Type B pancreatic cell (in vitro differentiated cells): ENCODE data around the gene ARHGEF7. TPM values are rescaled to one million over a fixed set of nuclear protein-coding genes. Genes with fewer than 3 reads are reported as not detected.

ENCODE experiments used
- DNase-seq: peaks from one replicate; pipeline ENCODE4 v3.0.0; 2021; ENCODE audit warnings: mixed read lengths; ENCODE audit not compliant: unreplicated experiment; ENCODE audit errors: extremely low spot score
- H3K27ac Mint-ChIP-seq: 2 replicates; pipeline ENCODE4 v1.8.0; 2021; ENCODE audit warnings: mild to moderate bottlenecking, mixed read lengths
- H3K27me3 Mint-ChIP-seq: 2 replicates; pipeline ENCODE4 v1.8.0; 2021; ENCODE audit warnings: mixed read lengths
- H3K36me3 Mint-ChIP-seq: 2 replicates; pipeline ENCODE4 v1.8.0; 2021; ENCODE audit warnings: mixed read lengths
- H3K4me1 Mint-ChIP-seq: one replicate; pipeline ENCODE4 v1.8.0; 2021; ENCODE audit warnings: mixed read lengths; ENCODE audit not compliant: unreplicated experiment
- H3K4me3 Mint-ChIP-seq: 2 replicates; pipeline ENCODE4 v1.8.0; 2021; ENCODE audit warnings: mild to moderate bottlenecking, mixed read lengths
- H3K9me3 Mint-ChIP-seq: 2 replicates; pipeline ENCODE4 v1.8.0; 2021; ENCODE audit warnings: mixed read lengths
- total RNA-seq: library from RNA; stranded (reverse); gene quantifications from 2 replicates; pipeline ENCODE4 v1.2.1, GENCODE V29; 2021; ENCODE audit warnings: low replicate concordance
- TF ChIP-seq, protein P1 (sequence below): fragments of 200-600 bp; sonication (generic); conservative IDR thresholded peaks from 2 replicates; pipeline ENCODE4 v1.5.0; 2021; ENCODE audit warnings: antibody characterized with exemption, mild to moderate bottlenecking

The ARHGEF7 gene
- total RNA-seq, 1 donor from 2014 or later: 103 TPM

DNA sequence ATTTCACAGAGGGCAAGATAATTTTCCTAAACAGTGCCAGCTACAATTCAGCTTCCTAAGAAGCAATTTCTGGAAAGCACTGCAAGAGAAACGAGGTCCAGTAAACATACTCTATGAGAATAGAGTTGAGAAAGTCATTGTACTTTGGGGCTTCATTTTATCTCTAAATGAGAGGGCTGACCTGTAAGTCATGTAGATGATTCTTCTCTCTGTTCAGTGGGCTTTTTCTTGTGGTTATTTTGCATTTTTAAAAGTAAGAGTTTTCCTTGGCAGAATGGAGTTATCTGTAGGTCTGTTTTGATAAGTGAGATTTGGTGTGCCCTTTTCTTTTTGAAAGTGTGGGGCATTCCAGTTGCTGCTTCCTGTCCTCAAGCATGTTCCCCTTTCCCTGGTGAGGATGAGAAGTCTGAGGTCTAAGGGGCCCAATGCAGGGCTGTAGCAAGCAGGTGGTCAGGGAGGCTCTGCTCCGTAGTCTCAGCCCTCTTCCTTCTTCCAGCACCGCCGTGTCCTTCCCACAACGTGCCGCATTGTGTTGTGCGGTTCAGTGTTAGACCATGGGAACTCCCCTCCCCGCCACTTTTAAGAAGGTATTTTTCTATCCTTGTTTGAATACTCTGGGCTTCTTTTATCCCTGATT lies 86.3 kb downstream of the ARHGEF7 start:
- Mint-ChIP-seq H3K27me3 (no peaks in the 10 kb centered on the region), H3K27ac (peak overlapping the region; percentile 92), H3K4me1 (peaks cover 63% of the 10 kb centered on the region), H3K36me3 (peaks cover 33% of the 10 kb centered on the region), H3K4me3 (no peak overlapping the region), H3K9me3 (peaks cover 4% of the 10 kb centered on the region)
- TF ChIP-seq, protein P1, sequence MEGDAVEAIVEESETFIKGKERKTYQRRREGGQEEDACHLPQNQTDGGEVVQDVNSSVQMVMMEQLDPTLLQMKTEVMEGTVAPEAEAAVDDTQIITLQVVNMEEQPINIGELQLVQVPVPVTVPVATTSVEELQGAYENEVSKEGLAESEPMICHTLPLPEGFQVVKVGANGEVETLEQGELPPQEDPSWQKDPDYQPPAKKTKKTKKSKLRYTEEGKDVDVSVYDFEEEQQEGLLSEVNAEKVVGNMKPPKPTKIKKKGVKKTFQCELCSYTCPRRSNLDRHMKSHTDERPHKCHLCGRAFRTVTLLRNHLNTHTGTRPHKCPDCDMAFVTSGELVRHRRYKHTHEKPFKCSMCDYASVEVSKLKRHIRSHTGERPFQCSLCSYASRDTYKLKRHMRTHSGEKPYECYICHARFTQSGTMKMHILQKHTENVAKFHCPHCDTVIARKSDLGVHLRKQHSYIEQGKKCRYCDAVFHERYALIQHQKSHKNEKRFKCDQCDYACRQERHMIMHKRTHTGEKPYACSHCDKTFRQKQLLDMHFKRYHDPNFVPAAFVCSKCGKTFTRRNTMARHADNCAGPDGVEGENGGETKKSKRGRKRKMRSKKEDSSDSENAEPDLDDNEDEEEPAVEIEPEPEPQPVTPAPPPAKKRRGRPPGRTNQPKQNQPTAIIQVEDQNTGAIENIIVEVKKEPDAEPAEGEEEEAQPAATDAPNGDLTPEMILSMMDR: no peak
- DNase-seq: no peak

DNA sequence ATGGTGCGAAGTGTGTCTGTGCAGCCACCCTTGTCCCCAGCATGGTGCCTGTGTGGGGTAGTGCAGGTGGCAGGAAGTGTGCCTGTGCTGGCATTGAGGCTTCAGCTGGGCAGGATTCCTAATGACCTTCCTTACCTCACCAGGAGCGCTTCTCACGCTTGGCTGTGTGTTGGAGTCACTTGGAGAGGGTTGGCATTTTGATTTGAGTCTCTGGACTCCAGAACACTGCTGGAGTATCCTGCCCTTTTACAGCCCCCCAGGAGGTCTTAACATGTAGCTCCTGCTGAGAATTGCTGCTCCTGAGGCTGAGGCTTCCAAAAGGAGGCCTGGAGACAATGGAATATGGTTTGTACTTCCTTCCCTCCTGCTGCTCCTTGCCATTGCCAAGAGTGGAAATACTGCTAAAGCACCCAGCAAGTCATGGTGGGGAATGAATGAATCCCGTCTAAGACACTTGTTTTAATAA lies 87.1 kb downstream of the ARHGEF7 start:
- TF ChIP-seq, protein P1: no peak
- H3K36me3 Mint-ChIP-seq: peaks cover 26% of the 10 kb centered on the region
- peaks cover 4% of the 10 kb centered on the region for H3K9me3 Mint-ChIP-seq
- H3K4me3 Mint-ChIP-seq: peak overlapping the region; percentile 78
- no peaks in the 10 kb centered on the region for H3K27me3 Mint-ChIP-seq
- H3K4me1 Mint-ChIP-seq: peaks cover 63% of the 10 kb centered on the region
- DNase-seq: no peak
- H3K27ac Mint-ChIP-seq: peak overlapping the region; percentile 92

DNA sequence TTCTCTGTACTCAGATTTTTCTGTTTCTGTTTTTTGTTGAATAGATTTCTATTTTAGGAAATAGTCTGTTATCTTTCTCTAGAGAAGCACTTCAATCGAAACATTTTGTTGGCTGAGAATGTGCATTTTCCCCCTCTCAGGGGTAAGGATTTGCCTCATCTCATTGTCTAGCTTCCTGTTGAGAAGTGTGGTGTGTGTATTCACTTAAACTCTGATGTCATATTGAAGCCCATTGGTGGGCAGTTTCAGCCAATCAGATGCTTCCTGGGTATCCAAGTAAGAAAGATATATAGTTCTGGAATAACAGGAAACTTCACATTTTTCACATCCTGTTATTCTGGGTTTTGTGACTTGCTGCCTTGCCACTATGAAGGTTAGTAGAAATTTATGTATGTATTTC lies 87.6 kb downstream of the ARHGEF7 start:
- H3K9me3 Mint-ChIP-seq: peaks cover 4% of the 10 kb centered on the region
- H3K36me3 Mint-ChIP-seq: peaks cover 20% of the 10 kb centered on the region
- TF ChIP-seq, protein P1: no peak
- no peak for DNase-seq
- peaks cover 63% of the 10 kb centered on the region for H3K4me1 Mint-ChIP-seq
- peak overlapping the region; percentile 78 for H3K4me3 Mint-ChIP-seq
- H3K27me3 Mint-ChIP-seq: no peaks in the 10 kb centered on the region
- H3K27ac Mint-ChIP-seq: peak overlapping the region; percentile 92

DNA sequence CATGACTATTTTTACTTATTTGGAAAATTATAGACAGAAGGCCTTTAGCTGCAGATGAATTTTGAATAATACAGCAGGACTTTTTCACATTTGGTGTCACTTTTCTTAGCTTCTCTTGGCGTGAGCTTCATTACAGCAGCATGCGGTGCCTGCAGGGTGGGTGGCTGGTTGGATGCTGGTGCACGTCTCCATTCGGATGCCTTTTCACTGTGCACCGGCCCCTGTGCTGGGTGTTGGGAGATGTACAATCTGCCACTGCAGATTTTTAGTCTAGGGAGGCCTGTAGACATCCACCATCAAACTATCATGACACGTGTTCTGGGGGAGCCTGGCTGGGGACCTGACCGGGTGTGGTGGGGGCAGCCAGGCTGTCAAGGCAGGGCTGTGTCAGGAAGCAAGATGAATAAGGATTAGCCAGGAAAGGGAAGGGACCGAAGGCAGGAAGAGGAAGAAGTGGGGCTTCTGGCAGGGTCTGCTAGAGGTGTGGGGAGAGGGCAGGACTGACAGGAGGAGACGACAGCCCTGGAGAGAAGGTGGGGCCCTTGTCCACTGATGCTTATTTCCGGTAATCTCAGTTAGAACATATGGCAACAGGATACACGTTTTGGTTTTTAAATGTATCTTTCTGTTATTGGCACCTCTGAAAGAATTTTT lies 88.8 kb downstream of the ARHGEF7 start:
- H3K4me3 Mint-ChIP-seq: peak overlapping the region; percentile 86
- no peak for DNase-seq
- peaks cover 4% of the 10 kb centered on the region for H3K9me3 Mint-ChIP-seq
- TF ChIP-seq, protein P1: no peak
- H3K36me3 Mint-ChIP-seq: peaks cover 11% of the 10 kb centered on the region
- H3K27ac Mint-ChIP-seq: peak overlapping the region; percentile 92
- peaks cover 67% of the 10 kb centered on the region for H3K4me1 Mint-ChIP-seq
- H3K27me3 Mint-ChIP-seq: no peaks in the 10 kb centered on the region

DNA sequence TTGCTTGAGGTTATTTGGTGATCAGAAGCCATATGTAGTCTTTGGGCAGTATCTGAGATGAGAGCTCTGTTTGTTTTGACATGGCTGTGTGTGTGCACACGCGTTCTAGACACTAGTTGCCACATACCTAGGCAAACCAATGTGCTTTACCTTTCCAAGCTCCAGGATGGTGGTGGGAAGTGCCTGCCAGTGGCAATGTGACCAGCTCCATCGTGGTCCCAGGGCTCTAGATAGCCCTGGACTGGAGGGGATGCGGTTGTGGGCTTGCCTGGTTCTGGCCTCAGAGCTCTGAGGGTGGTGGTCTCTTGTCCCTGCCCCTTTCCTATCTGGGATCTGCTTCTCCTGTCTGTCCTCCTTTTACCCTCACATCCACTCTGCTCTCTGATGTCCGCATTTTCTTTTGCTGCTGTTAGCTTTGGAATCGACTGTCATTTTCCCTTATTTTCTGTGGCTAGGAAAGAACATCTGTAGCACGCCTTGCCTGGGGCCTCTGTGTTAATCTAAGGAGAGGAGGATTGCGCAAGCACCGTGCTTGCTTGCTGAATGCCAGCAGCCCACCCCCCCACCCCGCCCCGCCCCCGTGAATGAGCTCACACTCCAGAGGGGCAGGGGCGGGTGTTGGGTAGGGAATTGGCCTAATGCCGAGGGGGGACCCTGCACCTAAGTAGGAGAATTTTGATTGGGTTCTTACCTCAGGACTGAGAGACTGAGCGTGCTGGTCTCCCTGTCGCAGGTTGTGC lies 89.5 kb downstream of the ARHGEF7 start:
- Mint-ChIP-seq H3K36me3 (peaks cover 11% of the 10 kb centered on the region), H3K9me3 (peaks cover 4% of the 10 kb centered on the region), H3K27ac (peak overlapping the region; percentile 92), H3K4me3 (peak overlapping the region; percentile 86), H3K4me1 (peaks cover 67% of the 10 kb centered on the region), H3K27me3 (no peaks in the 10 kb centered on the region)
- no peak for DNase-seq
- TF ChIP-seq, protein P1: no peak
